GM12892 (cell line): ENCODE results near the gene ARHGAP27.

ENCODE experiments used
- POLR2A ChIP-seq: IDR thresholded peaks from 2 replicates; pipeline ENCODE4 v1.6.1; 2011; ENCODE audit warnings: low read depth, low read length, control low read depth
- POLR2AphosphoS5 ChIP-seq: IDR thresholded peaks from 2 replicates; pipeline ENCODE4 v1.6.1; 2011; ENCODE audit warnings: low read depth, low read length, control low read depth

- TF ChIP-seq POLR2AphosphoS5 (no peak), POLR2A (no peak)
These were observed 17.4 kb downstream of the ARHGAP27 start for GRCh38 chr17:45414990-45415881.
